Activated naive CD4-positive, alpha-beta T cell (primary cell): Measurements from ENCODE around the gene HADH.

ENCODE experiments used
- DNase-seq, 4 experiments: peaks; one replicate each; lab custom pipeline; 2025; lab: John Stamatoyannopoulos, UW

Gene HADH

GRCh38 chr4:108058685-108059440 lies 69.2 kb downstream of the HADH start:
- no peak for DNase-seq

- DNase-seq = no peak
Measured at GRCh38 chr4:108060164-108060563, 70.5 kb downstream of the HADH start.

DNA sequence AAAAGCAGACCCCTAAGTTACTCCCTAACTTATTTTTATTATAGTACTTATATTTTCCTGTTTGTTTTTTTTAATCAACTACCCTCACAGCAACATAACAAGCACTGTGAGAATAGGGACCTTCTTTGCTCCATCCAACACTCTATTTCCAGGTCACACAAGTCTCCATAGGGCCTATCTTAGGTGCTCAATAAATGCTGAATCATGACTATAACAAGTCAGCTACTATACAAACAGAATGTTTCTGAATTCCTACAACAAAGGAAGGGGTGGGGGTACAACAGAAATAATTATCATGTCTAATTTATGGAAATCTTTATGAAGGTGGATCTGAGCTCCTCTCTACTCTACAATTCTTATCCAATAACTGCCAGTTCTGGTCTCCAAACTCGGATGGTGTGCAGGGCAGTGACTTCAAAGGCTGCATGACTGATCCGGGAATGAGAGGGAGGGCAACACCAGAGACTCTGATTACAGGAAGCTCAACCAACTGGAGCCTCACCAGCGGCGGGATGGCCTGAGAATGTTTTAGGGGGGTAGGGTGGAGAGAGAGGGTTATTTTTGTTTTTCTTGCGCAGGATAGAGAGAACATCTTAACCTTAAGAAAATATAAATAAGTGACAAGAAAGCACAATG lies 71.1 kb downstream of the HADH start:
- no peak for DNase-seq

DNA sequence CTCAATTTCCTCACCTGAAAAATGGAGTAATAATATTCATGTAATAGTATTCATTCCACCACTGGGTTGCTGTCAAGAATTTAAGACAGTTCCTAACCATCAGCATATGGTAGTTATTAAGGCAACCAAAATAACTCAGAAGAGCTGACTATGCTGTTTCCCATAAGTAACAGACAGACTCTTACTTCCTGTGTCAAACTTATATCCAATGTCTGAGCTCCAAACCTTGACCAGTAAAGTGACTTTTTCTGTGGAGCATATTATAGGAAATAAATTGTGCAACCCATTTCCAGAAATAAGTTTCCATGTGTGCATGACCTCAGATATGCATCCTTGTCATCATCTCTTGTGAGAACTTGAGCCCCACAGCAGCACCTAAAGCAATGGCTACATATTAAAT lies 78.8 kb downstream of the HADH start:
- DNase-seq = no peak

- DNase-seq = no peak
Measured at GRCh38 chr4:108070775-108071174, 81.1 kb downstream of the HADH start.

- DNase-seq = peak in 2 of 4 experiments; percentile 30 to 51
Measured at GRCh38 chr4:108072300-108072699, 82.6 kb downstream of the HADH start.

DNA sequence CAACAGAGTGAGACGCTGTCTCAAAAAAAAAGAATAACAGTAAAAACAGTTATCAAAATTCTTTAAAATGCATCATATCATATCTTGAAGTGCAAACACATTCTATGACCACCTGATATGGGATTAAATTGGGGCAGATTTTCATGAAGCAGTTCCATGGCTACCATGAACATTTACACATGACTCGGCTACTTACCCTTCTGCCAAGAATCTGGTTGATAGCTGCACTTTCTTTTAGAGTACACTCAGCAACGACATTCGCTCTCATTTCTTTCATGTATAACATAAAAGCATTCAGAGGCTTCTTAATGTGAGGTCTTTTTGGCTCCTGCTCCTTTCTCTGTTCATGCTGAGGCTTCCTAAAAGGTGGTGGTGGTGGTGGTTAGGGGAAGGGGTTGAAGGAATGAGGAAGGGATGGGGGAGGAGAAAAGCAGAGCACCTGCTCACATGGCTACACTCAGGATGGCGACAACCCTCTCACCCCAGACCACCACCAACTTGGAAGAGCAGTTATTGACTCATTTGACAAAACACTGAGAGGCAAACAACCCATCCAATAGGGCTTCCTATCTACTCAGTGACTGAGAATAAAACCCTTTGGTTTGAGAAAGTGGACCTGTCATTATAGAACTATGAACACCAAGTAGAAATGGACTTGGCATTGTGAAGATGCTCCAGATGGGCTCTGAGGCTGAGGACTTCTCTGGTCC lies 88.5 kb downstream of the HADH start:
- DNase-seq = no peak

- DNase-seq = peak in 3 of 4 experiments; percentile 10 to 55 (median 36)
Measured at GRCh38 chr4:108080747-108081146, 91.1 kb downstream of the HADH start.

- peak in 1 of 4 experiments; percentile 30 for DNase-seq
Measured at GRCh38 chr4:108081256-108081655, 91.6 kb downstream of the HADH start.
